ENCODE measurements around the gene UAP1L1. TPM values are rescaled to one million over a fixed set of nuclear protein-coding genes. Genes with fewer than 3 reads are reported as not detected.

UAP1L1 gene, protein sequence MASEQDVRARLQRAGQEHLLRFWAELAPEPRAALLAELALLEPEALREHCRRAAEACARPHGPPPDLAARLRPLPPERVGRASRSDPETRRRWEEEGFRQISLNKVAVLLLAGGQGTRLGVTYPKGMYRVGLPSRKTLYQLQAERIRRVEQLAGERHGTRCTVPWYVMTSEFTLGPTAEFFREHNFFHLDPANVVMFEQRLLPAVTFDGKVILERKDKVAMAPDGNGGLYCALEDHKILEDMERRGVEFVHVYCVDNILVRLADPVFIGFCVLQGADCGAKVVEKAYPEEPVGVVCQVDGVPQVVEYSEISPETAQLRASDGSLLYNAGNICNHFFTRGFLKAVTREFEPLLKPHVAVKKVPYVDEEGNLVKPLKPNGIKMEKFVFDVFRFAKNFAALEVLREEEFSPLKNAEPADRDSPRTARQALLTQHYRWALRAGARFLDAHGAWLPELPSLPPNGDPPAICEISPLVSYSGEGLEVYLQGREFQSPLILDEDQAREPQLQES
- polyA plus RNA-seq (2011; rRNA removed): 1.2 and 1.9 TPM in 2 replicates
- polyA plus RNA-seq (2012; cell fraction: cytosol; rRNA removed): 2.2 and 3.0 TPM in 2 replicates
- 12.1 and 12.8 TPM in 2 replicates for polyA plus RNA-seq (2012; cell fraction: nucleus; rRNA removed)
- 4.8 to 7.8 TPM (median 6.0 TPM) in 3 replicates for polyA plus RNA-seq (2017; fragmentation: RNase III; extraction: RNeasy Plus Mini Kit Qiagen cat#74134 plus additional on column Dnase treatment)
- polyA minus RNA-seq (2011; rRNA and poly(A)+ RNA removed): 0.95 and 1.7 TPM in 2 replicates

- TF ChIP-seq, protein P1, sequence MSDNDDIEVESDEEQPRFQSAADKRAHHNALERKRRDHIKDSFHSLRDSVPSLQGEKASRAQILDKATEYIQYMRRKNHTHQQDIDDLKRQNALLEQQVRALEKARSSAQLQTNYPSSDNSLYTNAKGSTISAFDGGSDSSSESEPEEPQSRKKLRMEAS (IDR thresholded peaks at IDR 0.05): 0 out of 2 replicates have a peak, but pooled peaks have one; percentile 12
- TF ChIP-seq HDAC2 (IDR thresholded peaks at IDR 0.05): no peak
- TF ChIP-seq BHLHE40 (IDR thresholded peaks at IDR 0.05; ENCODE audit: low read depth, low read length): 0 out of 2 replicates have a peak, but pooled peaks have one; percentile 33
- TF ChIP-seq, protein P2, sequence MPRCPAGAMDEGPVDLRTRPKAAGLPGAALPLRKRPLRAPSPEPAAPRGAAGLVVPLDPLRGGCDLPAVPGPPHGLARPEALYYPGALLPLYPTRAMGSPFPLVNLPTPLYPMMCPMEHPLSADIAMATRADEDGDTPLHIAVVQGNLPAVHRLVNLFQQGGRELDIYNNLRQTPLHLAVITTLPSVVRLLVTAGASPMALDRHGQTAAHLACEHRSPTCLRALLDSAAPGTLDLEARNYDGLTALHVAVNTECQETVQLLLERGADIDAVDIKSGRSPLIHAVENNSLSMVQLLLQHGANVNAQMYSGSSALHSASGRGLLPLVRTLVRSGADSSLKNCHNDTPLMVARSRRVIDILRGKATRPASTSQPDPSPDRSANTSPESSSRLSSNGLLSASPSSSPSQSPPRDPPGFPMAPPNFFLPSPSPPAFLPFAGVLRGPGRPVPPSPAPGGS (IDR thresholded peaks at IDR 0.05): 0 out of 3 replicates have a peak, but pooled peaks have one; percentile 21
- CTCF ChIA-PET: interaction anchor here (1.2 to 24.0 kb wide), 7 partner anchors 9 to 159 kb away, joined by 3 to 321 read pairs (median 7); partner anchors contain the start of genes ABCA2, MAN1B1, NPDC1 and SAPCD2
- Histone ChIP-seq H3K4me1 (peaks cover 11% of the 10 kb centered on the region), H3K4me3 (peak within 1 kb of the TSS; percentile 66), H3K4me2 (peak within 1 kb of the TSS; percentile 95), H3K9me3 (no peaks in the 10 kb centered on the region), H3K27ac (peak within 1 kb of the TSS; percentile 72 to 92)
- FAIRE-seq: no peak
- WGBS (ENCODE audit: missing lambda C conversion rate): 27% methylated on average over 20 of the region's 87 CpGs
- DNase-seq (ENCODE audit: low read depth in 1 of 2, low spot score in 1 of 2): peak in 1 of 2 experiments; percentile 44
- ATAC-seq: peak; percentile 62 to 67
- POLR2A ChIA-PET: interaction anchor here (1.1 kb wide), 1 partner anchor 9 kb away, joined by 4 read pairs; the partner anchor contains the start of gene MAN1B1
Measured at GRCh38 chr9:137077010-137077747, at the start of gene UAP1L1. UAP1L1 (plus strand) TSS chr9:137077517; CDS start chr9:137077533, 16 bp downstream.

DNA sequence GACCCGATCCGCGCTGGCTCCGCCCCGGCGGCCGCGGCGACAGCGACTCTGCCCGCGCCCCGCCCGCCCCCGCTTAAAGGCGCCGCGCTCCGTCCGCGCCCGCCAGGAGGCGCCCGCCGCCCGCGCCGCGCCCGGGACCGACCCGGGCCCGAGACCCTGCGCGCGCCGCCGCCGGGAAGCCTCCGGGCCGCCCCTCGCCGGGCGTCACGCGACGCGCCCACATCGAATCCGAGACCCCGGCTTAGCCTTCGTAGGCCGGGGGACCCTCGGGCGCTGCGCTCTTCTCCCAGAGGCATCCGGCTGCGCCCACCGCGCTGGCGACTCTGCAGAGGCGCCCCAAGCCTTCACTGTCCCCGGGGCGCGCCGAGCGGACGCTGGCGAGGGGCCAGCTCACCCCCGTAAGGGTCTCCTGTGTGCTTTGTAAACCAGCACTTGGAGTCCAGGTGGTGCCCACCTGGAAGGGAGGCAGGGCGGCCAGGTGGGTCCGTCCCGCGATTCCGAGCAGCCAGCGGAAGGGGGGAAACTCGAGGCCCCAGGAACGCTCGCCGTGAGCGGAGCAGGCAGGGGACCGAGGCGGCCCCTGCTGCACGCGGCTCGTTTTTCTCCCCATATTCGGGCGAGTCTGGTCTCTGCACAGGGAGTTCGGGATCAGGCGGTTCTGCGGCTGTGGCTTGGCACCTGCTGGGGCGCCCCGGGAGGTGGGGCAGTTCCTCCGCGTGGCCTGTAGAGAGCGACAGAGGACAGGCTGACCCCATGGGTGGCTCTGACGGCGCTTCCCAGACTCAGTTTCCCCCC is 48.9 kb upstream of the UAP1L1 start:
- DNase-seq (ENCODE audit: low read depth in 1 of 2, low spot score in 1 of 2): peak in 1 of 2 experiments; percentile 64
- H3K4me2 ChIP-seq: peak overlapping the region; percentile 100
- FAIRE-seq: no peak
- TF ChIP-seq SREBF2 (IDR thresholded peaks at IDR 0.05) (no peak), HDAC2 (IDR thresholded peaks at IDR 0.05) (no peak), EHMT2 (IDR thresholded peaks at IDR 0.05; ENCODE audit: low read depth) (no peak), POLR2A (IDR thresholded peaks at IDR 0.05; ENCODE audit: low read length) (0 out of 2 replicates have a peak, but pooled peaks have one; percentile 0), MAZ (IDR thresholded peaks at IDR 0.05; ENCODE audit: borderline replicate concordance, low read depth, low read length) (no peak), FOSB (CRISPR knock-in tag; IDR thresholded peaks at IDR 0.05) (no peak), RNF2 (IDR thresholded peaks at IDR 0.05; ENCODE audit: borderline replicate concordance, low read depth) (peak; percentile 58; the same call in 1 of the 2 replicates), CTCF (IDR thresholded peaks at IDR 0.05) (peak; percentile 66)
- TF ChIP-seq, protein P3, sequence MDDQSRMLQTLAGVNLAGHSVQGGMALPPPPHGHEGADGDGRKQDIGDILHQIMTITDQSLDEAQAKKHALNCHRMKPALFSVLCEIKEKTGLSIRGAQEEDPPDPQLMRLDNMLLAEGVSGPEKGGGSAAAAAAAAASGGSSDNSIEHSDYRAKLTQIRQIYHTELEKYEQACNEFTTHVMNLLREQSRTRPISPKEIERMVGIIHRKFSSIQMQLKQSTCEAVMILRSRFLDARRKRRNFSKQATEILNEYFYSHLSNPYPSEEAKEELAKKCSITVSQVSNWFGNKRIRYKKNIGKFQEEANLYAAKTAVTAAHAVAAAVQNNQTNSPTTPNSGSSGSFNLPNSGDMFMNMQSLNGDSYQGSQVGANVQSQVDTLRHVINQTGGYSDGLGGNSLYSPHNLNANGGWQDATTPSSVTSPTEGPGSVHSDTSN (IDR thresholded peaks at IDR 0.05): no peak
- TF ChIP-seq, protein P1 (IDR thresholded peaks at IDR 0.05): 0 out of 2 replicates have a peak, but pooled peaks have one; percentile 8
- TF ChIP-seq, protein P4, sequence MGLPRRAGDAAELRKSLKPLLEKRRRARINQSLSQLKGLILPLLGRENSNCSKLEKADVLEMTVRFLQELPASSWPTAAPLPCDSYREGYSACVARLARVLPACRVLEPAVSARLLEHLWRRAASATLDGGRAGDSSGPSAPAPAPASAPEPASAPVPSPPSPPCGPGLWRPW (IDR thresholded peaks at IDR 0.05): no peak
- WGBS (ENCODE audit: missing lambda C conversion rate): 0% methylated on average over 22 of the region's 98 CpGs
- CTCF ChIA-PET: interaction anchor here (0.8 to 20.4 kb wide), 74 partner anchors 9 to 340 kb away, joined by 3 to 282 read pairs (median 5); partner anchors contain the start of genes AJM1, C8G, CLIC3 and CYSRT1
- H3K4me3 ChIP-seq: peak overlapping the region; percentile 74
- no peaks in the 10 kb centered on the region for H3K9me3 ChIP-seq
- H3K4me1 ChIP-seq: peaks cover 25% of the 10 kb centered on the region
- POLR2A ChIA-PET: interaction anchor here (1.0 to 1.9 kb wide), 4 partner anchors 18 to 101 kb away, joined by 3 to 8 read pairs (median 4); partner anchors contain the start of genes CLIC3, NPDC1 and PAXX
- ATAC-seq: peak; percentile 49 to 69
- H3K27ac ChIP-seq: peak overlapping the region; percentile 82 to 92

All from A549 (cell line).